ENCODE results near the gene PLXNB2.

- no peak for TF ChIP-seq CTCF (IDR thresholded peaks at IDR 0.05)
- TF ChIP-seq POLR2AphosphoS5 (IDR thresholded peaks at IDR 0.05; ENCODE audit: insufficient read depth in 1 of 2, low read depth in 1 of 2): no peak
Observed at GRCh38 chr22:50302564-50302963, 4.9 kb downstream of the PLXNB2 start.

All from vagina (tissue), 2 donors.